Keratinocyte (primary cell): ENCODE data around the gene EPB41L2. TPM values are rescaled to one million over a fixed set of nuclear protein-coding genes. Genes with fewer than 3 reads are reported as not detected.

Experiments used
- DNase-seq: peaks from one replicate; pipeline ENCODE4 v3.0.0-alpha.2; 2011; ENCODE audit warnings: low read depth, missing footprints, low spot score
- FAIRE-seq: peaks from 2 replicates; lab custom pipeline; 2011; peaks lifted over from hg19 to GRCh38; lab: Jason Lieb, UNC
- H2AFZ ChIP-seq: 2 replicates; pipeline ENCODE4 v1.6.0; 2012; ENCODE audit warnings: low read length, control low read depth, inconsistent platforms; ENCODE audit not compliant: control insufficient read depth
- H3K27ac ChIP-seq: 2 replicates; pipeline ENCODE4 v1.5.1; 2011; ENCODE audit warnings: low read length; ENCODE audit not compliant: control insufficient read depth, insufficient read depth
- H3K27me3 ChIP-seq: 3 replicates; pipeline ENCODE4 v1.6.0; 2011; ENCODE audit warnings: low read length; ENCODE audit not compliant: control insufficient read depth, insufficient read depth; ENCODE audit errors: extremely low read depth
- H3K36me3 ChIP-seq, 2 experiments: 2 replicates in 1 of 2; 3 replicates in 1 of 2; pipeline ENCODE4 v1.5.1; 2011; ENCODE audit warnings: low read length in 2 of 2, mild to moderate bottlenecking in 1 of 2; ENCODE audit not compliant: control insufficient read depth in 2 of 2, insufficient read depth in 2 of 2; ENCODE audit errors: extremely low read depth in 1 of 2
- H3K4me1 ChIP-seq: 3 replicates; pipeline ENCODE4 v1.5.1; 2011; ENCODE audit warnings: low read length; ENCODE audit not compliant: control insufficient read depth, insufficient read depth; ENCODE audit errors: extremely low read depth
- H3K4me2 ChIP-seq: 3 replicates; pipeline ENCODE4 v1.6.0; 2011; ENCODE audit warnings: low read depth, low read length; ENCODE audit not compliant: control insufficient read depth, insufficient read depth; ENCODE audit errors: extremely low read depth
- H3K4me3 ChIP-seq, 3 experiments: fragments of 200-600 bp in 1 of 3; sonication (generic) in 1 of 3; 2 replicates in 2 of 3; 3 replicates in 1 of 3; pipeline ENCODE4 v1.5.1; 2011 to 2016; ENCODE audit warnings: low read length in 3 of 3, mild to moderate bottlenecking in 3 of 3, control low read depth in 2 of 3, inconsistent platforms in 1 of 3, low read depth in 1 of 3, mixed read lengths in 1 of 3, mixed run types in 1 of 3, moderate library complexity in 1 of 3; ENCODE audit not compliant: control insufficient read depth in 2 of 3, insufficient read depth in 2 of 3; ENCODE audit errors: extremely low read depth in 1 of 3
- H3K79me2 ChIP-seq: 2 replicates; pipeline ENCODE4 v1.6.0; 2012; ENCODE audit warnings: low read length; ENCODE audit not compliant: control insufficient read depth, insufficient read depth
- H3K9ac ChIP-seq: 3 replicates; pipeline ENCODE4 v1.6.0; 2011; ENCODE audit warnings: low read length; ENCODE audit not compliant: control insufficient read depth, insufficient read depth; ENCODE audit errors: extremely low read depth
- H3K9me1 ChIP-seq: 3 replicates; pipeline ENCODE4 v1.6.0; 2011; ENCODE audit warnings: low read length; ENCODE audit not compliant: control insufficient read depth, insufficient read depth; ENCODE audit errors: extremely low read depth
- H3K9me3 ChIP-seq: 2 replicates; pipeline ENCODE4 v1.5.1; 2012; ENCODE audit warnings: low read depth, low read length; ENCODE audit not compliant: control insufficient read depth
- H4K20me1 ChIP-seq: 3 replicates; pipeline ENCODE4 v1.6.0; 2011; ENCODE audit warnings: low read length; ENCODE audit not compliant: control insufficient read depth, insufficient read depth; ENCODE audit errors: extremely low read depth
- CTCF ChIP-seq, 3 experiments: IDR thresholded peaks in 1 of 3; conservative IDR thresholded peaks in 1 of 3; optimal IDR thresholded peaks in 1 of 3; 2 replicates in 2 of 3; 3 replicates in 1 of 3; pipeline versions ENCODE3 to v1.5.1; 2011; ENCODE audit warnings: low read length in 3 of 3, mild to moderate bottlenecking in 3 of 3, moderate library complexity in 2 of 3, control low read depth in 1 of 3, inconsistent platforms in 1 of 3; ENCODE audit not compliant: insufficient read depth in 2 of 3; ENCODE audit errors: extremely low read depth in 1 of 3
- EZH2 ChIP-seq: IDR thresholded peaks from one replicate; pipeline ENCODE4 v1.6.1; 2012; ENCODE audit warnings: inconsistent platforms, mild to moderate bottlenecking, low read length, moderate library complexity
- dilution Hi-C: fragments of 300-500 bp; cut with MboI; formaldehyde crosslinking; loops from one replicate; pipeline ENCODE4 v1.7.0; 2020; ENCODE audit warnings: low sequenced_read_pairs; ENCODE audit not compliant: extremely low pct_ligation_motif_present
- polyA plus RNA-seq, 5 experiments: library from polyadenylated mRNA; depleted of rRNA in 3 of 5; stranded (reverse) in 3 of 5; stranded (forward) in 1 of 5; unstranded in 1 of 5; fragments of >200 nt; gene quantifications; 1 replicate in 1 of 5; 2 replicates in 3 of 5; 3 replicates in 1 of 5; pipeline versions ENCODE4 v1.2.1 to v1.2.3, GENCODE V29; 2011 to 2012; ENCODE audit warnings: missing spikeins in 2 of 5, low read depth in 1 of 5, low replicate concordance in 1 of 5

EPB41L2 gene
- polyA plus RNA-seq, 1 donor (not counting 4 experiments of a cell fraction or from before 2014, with no cell fraction given): 22.0 TPM

GRCh38 chr6:131001945-131002660, 60.9 kb downstream of the EPB41L2 start:
- Histone ChIP-seq H3K36me3 (no peaks in the 10 kb centered on the region), H3K9ac (no peak overlapping the region), H3K79me2 (peaks cover 5% of the 10 kb centered on the region), H3K4me3 (no peak overlapping the region), H3K9me1 (no peaks in the 10 kb centered on the region), H3K27me3 (no peaks in the 10 kb centered on the region), H3K4me1 (peaks cover 6% of the 10 kb centered on the region), H3K27ac (no peak overlapping the region), H2AFZ (no peak overlapping the region), H4K20me1 (no peaks in the 10 kb centered on the region), H3K9me3 (peaks cover 2% of the 10 kb centered on the region), H3K4me2 (peak overlapping the region; percentile 94)
- dilution Hi-C loops: no loop called here
- TF ChIP-seq CTCF (optimal IDR thresholded peaks at IDR 0.05 in 1 of 3, IDR thresholded peaks at IDR 0.05 in 1 of 3, conservative IDR thresholded peaks at IDR 0.05 in 1 of 3; ENCODE audit: extremely low read depth in 1 of 3, insufficient read depth in 2 of 3, low read length in 3 of 3) (no peak), EZH2 (no peak)
- no peak for FAIRE-seq
- no peak for DNase-seq

- peak overlapping the region; percentile 87 for H2AFZ ChIP-seq
- peak overlapping the region in 2 of 3 experiments; percentile 45 to 60 for H3K4me3 ChIP-seq
- no peak for TF ChIP-seq CTCF (optimal IDR thresholded peaks at IDR 0.05 in 1 of 3, IDR thresholded peaks at IDR 0.05 in 1 of 3, conservative IDR thresholded peaks at IDR 0.05 in 1 of 3; ENCODE audit: extremely low read depth in 1 of 3, insufficient read depth in 2 of 3, low read length in 3 of 3)
- peaks cover 5% of the 10 kb centered on the region for H3K79me2 ChIP-seq
- H3K9me3 ChIP-seq: no peaks in the 10 kb centered on the region
- H4K20me1 ChIP-seq: no peaks in the 10 kb centered on the region
- H3K9me1 ChIP-seq: no peaks in the 10 kb centered on the region
- H3K4me2 ChIP-seq: peak overlapping the region; percentile 94
- no peaks in the 10 kb centered on the region for H3K27me3 ChIP-seq
- peaks cover 7% of the 10 kb centered on the region for H3K4me1 ChIP-seq
- H3K9ac ChIP-seq: peak overlapping the region; percentile 45
- dilution Hi-C loops: no loop called here
- DNase-seq: no peak
- peak; percentile 69 for FAIRE-seq
- no peaks in the 10 kb centered on the region for H3K36me3 ChIP-seq
- peak overlapping the region; percentile 6 for H3K27ac ChIP-seq
Observed at GRCh38 chr6:131001111-131001736, 61.8 kb downstream of the EPB41L2 start.
